Measurements from ENCODE around the gene DENND2A. TPM values are rescaled to one million over a fixed set of nuclear protein-coding genes. Genes with fewer than 3 reads are reported as not detected.

The DENND2A gene
- total and polyA plus RNA-seq, 2 of the 4 experiments (the other 2 are of a cell fraction): 7.5 to 10.3 TPM

DNA sequence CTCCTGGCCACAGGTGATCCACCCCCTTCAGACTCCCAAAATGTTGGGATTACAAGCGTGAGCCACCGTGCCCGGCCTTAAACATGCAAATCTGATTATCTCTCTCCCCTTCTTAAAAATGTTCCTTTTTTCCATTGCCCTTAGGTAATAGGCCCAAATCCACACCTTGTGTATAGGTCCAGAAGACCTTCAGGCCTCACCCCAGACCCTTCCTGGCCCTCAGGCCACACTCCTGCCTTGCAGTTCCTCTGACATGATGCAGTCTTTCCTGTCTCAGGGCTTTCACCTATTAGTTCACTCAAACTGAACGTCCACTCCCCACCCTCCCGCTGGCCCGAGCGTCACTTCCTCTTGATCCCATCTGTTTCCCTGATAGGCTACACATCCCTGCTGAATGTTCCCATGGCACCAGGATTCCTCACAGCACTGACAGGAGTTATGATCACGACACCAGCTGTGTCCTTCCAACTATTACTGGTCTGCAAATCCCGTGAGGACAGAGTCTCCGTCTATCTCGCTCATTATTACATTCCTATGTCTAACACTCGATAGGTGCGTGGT is 46.4 kb downstream of the DENND2A start:
- Histone ChIP-seq H4K8ac (ENCODE audit: low read depth in 2 of 2, low read length in 2 of 2) (no peak overlapping the region), H3K27ac (ENCODE audit: insufficient read depth, low read length) (no peak overlapping the region), H3K4me1 (ENCODE audit: control insufficient read depth, insufficient read depth, low read length) (peaks cover 9% of the 10 kb centered on the region; the same call in 1 of the 2 replicates), H3K4me2 (ENCODE audit: low read depth, low read length) (no peak overlapping the region), H3K9me3 (ENCODE audit: control insufficient read depth, insufficient read depth, low read length) (no peaks in the 10 kb centered on the region), H3K4me3 (ENCODE audit: insufficient read depth, low read depth, low read length) (no peak overlapping the region), H2BK120ac (ENCODE audit: low read depth, low read length) (no peak overlapping the region), H2AK9ac (replicated peaks; ENCODE audit: low read depth, low read length, poor library complexity) (no peak overlapping the region), H2AK5ac (ENCODE audit: low read depth, low read length) (no peak overlapping the region), H4K20me1 (ENCODE audit: insufficient read depth, low read length) (no peaks in the 10 kb centered on the region), H2AFZ (replicated peaks; ENCODE audit: low read length, poor library complexity) (no peak overlapping the region), H2BK20ac (ENCODE audit: low read depth, low read length) (no peak overlapping the region), H3K36me3 (ENCODE audit: control insufficient read depth, insufficient read depth, low read length) (peaks cover 10% of the 10 kb centered on the region), H4K91ac (ENCODE audit: insufficient read depth, low read depth, low read length) (no peak overlapping the region), H3K9ac (ENCODE audit: low read depth, low read length) (no peak overlapping the region), H3K4ac (ENCODE audit: low read depth, low read length) (no peak overlapping the region), H2BK5ac (ENCODE audit: low read depth, low read length, poor library complexity, severe bottlenecking) (no peak overlapping the region), H3K56ac (ENCODE audit: extremely low read depth, insufficient read depth, low read length) (no peak overlapping the region), H3K79me1 (ENCODE audit: low read depth in 1 of 2, low read length in 2 of 2) (peaks cover 6 to 51% of the 10 kb centered on the region in 2 experiments), H3K9me1 (ENCODE audit: insufficient read depth, low read length) (peaks cover 15% of the 10 kb centered on the region), H4K5ac (ENCODE audit: low read depth, low read length) (no peak overlapping the region), H3K14ac (replicated peaks; ENCODE audit: low read depth, low read length) (no peak overlapping the region), H3K18ac (ENCODE audit: low read depth, low read length) (no peak overlapping the region), H3K27me3 (ENCODE audit: control insufficient read depth, insufficient read depth, low read length) (no peaks in the 10 kb centered on the region), H3K23ac (ENCODE audit: low read depth, low read length) (no peak overlapping the region), H2BK15ac (ENCODE audit: low read depth, low read length) (no peak overlapping the region)
- intact Hi-C loops (cut with micrococcal nuclease) (no loop called here), in situ Hi-C loops (cut with MboI; ENCODE audit: low sequenced_read_pairs) (no loop called here), dilution Hi-C loops (cut with HindIII; ENCODE audit: low sequenced_read_pairs, unreplicated experiment) (no loop called here)
- 91 to 100% methylated on average over 1 to 6 of the region's 13 CpGs for WGBS, 2 experiments (ENCODE audit: extremely low coverage in 2 of 2, insufficient read length in 1 of 2)
- DNase-seq (no peak), ATAC-seq (ENCODE audit: low read depth) (no peak)
- CTCF ChIA-PET: no interaction called here
- POLR2A ChIA-PET (ENCODE audit: unreplicated experiment): no interaction called here
- no TSS peak for BruUV-seq (replicated peaks)
- TF ChIP-seq NFE2L2 (IDR thresholded peaks at IDR 0.05; ENCODE audit: low read depth, low read length) (no peak), RAD21 (IDR thresholded peaks at IDR 0.05; ENCODE audit: low read length) (no peak), MAFK (IDR thresholded peaks at IDR 0.05; ENCODE audit: low read depth, low read length) (no peak), MXI1 (IDR thresholded peaks at IDR 0.05; ENCODE audit: borderline replicate concordance, low read depth, low read length) (no peak), MAZ (IDR thresholded peaks at IDR 0.05; ENCODE audit: borderline replicate concordance, low read depth, low read length) (no peak), CEBPB (IDR thresholded peaks at IDR 0.05; ENCODE audit: low read depth, low read length) (no peak), POLR2A (IDR thresholded peaks at IDR 0.05; ENCODE audit: low read depth, low read length) (no peak)
- TF ChIP-seq, protein P1, sequence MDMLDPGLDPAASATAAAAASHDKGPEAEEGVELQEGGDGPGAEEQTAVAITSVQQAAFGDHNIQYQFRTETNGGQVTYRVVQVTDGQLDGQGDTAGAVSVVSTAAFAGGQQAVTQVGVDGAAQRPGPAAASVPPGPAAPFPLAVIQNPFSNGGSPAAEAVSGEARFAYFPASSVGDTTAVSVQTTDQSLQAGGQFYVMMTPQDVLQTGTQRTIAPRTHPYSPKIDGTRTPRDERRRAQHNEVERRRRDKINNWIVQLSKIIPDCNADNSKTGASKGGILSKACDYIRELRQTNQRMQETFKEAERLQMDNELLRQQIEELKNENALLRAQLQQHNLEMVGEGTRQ (IDR thresholded peaks at IDR 0.05; ENCODE audit: low read depth, low read length): no peak
- TF ChIP-seq, protein P2, sequence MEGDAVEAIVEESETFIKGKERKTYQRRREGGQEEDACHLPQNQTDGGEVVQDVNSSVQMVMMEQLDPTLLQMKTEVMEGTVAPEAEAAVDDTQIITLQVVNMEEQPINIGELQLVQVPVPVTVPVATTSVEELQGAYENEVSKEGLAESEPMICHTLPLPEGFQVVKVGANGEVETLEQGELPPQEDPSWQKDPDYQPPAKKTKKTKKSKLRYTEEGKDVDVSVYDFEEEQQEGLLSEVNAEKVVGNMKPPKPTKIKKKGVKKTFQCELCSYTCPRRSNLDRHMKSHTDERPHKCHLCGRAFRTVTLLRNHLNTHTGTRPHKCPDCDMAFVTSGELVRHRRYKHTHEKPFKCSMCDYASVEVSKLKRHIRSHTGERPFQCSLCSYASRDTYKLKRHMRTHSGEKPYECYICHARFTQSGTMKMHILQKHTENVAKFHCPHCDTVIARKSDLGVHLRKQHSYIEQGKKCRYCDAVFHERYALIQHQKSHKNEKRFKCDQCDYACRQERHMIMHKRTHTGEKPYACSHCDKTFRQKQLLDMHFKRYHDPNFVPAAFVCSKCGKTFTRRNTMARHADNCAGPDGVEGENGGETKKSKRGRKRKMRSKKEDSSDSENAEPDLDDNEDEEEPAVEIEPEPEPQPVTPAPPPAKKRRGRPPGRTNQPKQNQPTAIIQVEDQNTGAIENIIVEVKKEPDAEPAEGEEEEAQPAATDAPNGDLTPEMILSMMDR (conservative IDR thresholded peaks at IDR 0.05; ENCODE audit: low read depth, low read length): no peak
- TF ChIP-seq, protein P3, sequence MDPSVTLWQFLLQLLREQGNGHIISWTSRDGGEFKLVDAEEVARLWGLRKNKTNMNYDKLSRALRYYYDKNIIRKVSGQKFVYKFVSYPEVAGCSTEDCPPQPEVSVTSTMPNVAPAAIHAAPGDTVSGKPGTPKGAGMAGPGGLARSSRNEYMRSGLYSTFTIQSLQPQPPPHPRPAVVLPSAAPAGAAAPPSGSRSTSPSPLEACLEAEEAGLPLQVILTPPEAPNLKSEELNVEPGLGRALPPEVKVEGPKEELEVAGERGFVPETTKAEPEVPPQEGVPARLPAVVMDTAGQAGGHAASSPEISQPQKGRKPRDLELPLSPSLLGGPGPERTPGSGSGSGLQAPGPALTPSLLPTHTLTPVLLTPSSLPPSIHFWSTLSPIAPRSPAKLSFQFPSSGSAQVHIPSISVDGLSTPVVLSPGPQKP (IDR thresholded peaks at IDR 0.05; ENCODE audit: borderline replicate concordance, low read depth, low read length): no peak

Data from IMR-90 (cell line).